H9 (cell line): ENCODE results near the gene LENG9. TPM values are rescaled to one million over a fixed set of nuclear protein-coding genes. Genes with fewer than 3 reads are reported as not detected.

Source experiments
- DNase-seq: peaks from one replicate; pipeline ENCODE4 v3.0.0-alpha.2; 2017
- H2AFZ ChIP-seq: one replicate; pipeline ENCODE4 v1.6.1; 2013; ENCODE audit warnings: mild to moderate bottlenecking, low read length, control low read depth, moderate library complexity
- H2AK5ac ChIP-seq: 2 replicates; pipeline ENCODE4 v1.6.1; 2013; ENCODE audit warnings: low read length, control low read depth, mixed read lengths; ENCODE audit not compliant: insufficient read length
- H2BK120ac ChIP-seq: one replicate; pipeline ENCODE4 v1.6.1; 2013; ENCODE audit warnings: low read depth, mild to moderate bottlenecking, low read length, control low read depth, inconsistent platforms; ENCODE audit not compliant: poor library complexity, severe bottlenecking
- H2BK12ac ChIP-seq: 2 replicates; pipeline ENCODE4 v1.6.1; 2013; ENCODE audit warnings: low read length, control low read depth, mixed read lengths, low read depth; ENCODE audit not compliant: insufficient read length
- H2BK15ac ChIP-seq: 2 replicates; pipeline ENCODE4 v1.6.1; 2013; ENCODE audit warnings: low read depth, low read length, control low read depth
- H2BK20ac ChIP-seq: one replicate; pipeline ENCODE4 v1.6.1; 2013; ENCODE audit warnings: low read depth, mild to moderate bottlenecking, low read length, control low read depth, inconsistent platforms; ENCODE audit not compliant: poor library complexity, severe bottlenecking
- H2BK5ac ChIP-seq: 2 replicates; pipeline ENCODE4 v1.6.1; 2013; ENCODE audit warnings: low read length, control low read depth, mixed read lengths; ENCODE audit not compliant: insufficient read length
- H3K14ac ChIP-seq: 2 replicates; pipeline ENCODE4 v1.6.1; 2013; ENCODE audit warnings: low read length, control low read depth; ENCODE audit not compliant: insufficient read depth
- H3K18ac ChIP-seq: 2 replicates; pipeline ENCODE4 v1.6.1; 2013; ENCODE audit warnings: low read depth, mild to moderate bottlenecking, mixed read lengths, low read length, control low read depth; ENCODE audit not compliant: insufficient read length
- H3K23ac ChIP-seq: 2 replicates; pipeline ENCODE4 v1.6.1; 2013; ENCODE audit warnings: low read length, control low read depth, mixed read lengths, low read depth; ENCODE audit not compliant: insufficient read length
- H3K23me2 ChIP-seq: 2 replicates; pipeline ENCODE4 v1.6.1; 2013; ENCODE audit warnings: low read depth, mild to moderate bottlenecking, mixed read lengths, low read length, control low read depth; ENCODE audit not compliant: insufficient read length, poor library complexity, severe bottlenecking
- H3K27ac ChIP-seq: 2 replicates; pipeline ENCODE4 v1.5.1; 2013; ENCODE audit warnings: low read length, control low read depth, mixed read lengths, low read depth; ENCODE audit not compliant: insufficient read length
- H3K27me3 ChIP-seq: 2 replicates; pipeline ENCODE4 v1.6.1; 2013; ENCODE audit warnings: low read length, control low read depth, inconsistent platforms; ENCODE audit not compliant: insufficient read depth
- H3K4ac ChIP-seq: 2 replicates; pipeline ENCODE4 v1.6.1; 2013; ENCODE audit warnings: low read depth, mild to moderate bottlenecking, control low read depth, inconsistent platforms, low read length, moderate library complexity
- H3K4me1 ChIP-seq: 2 replicates; pipeline ENCODE4 v1.6.1; 2013; ENCODE audit warnings: low read length, control low read depth, inconsistent platforms; ENCODE audit not compliant: insufficient read depth
- H3K4me2 ChIP-seq: 2 replicates; pipeline ENCODE4 v1.6.1; 2013; ENCODE audit warnings: low read length, control low read depth, mixed read lengths; ENCODE audit not compliant: insufficient read length, insufficient read depth
- H3K56ac ChIP-seq: 2 replicates; pipeline ENCODE4 v1.6.1; 2013; ENCODE audit warnings: low read depth, mild to moderate bottlenecking, mixed read lengths, low read length, control low read depth; ENCODE audit not compliant: insufficient read length
- H3K79me1 ChIP-seq: 2 replicates; pipeline ENCODE4 v1.6.1; 2013; ENCODE audit warnings: low read depth, mild to moderate bottlenecking, moderate library complexity, low read length, control low read depth, inconsistent platforms; ENCODE audit not compliant: insufficient read depth, poor library complexity, severe bottlenecking
- H3K79me2 ChIP-seq: 2 replicates; pipeline ENCODE4 v1.6.1; 2013; ENCODE audit warnings: low read length, control low read depth, inconsistent platforms; ENCODE audit not compliant: insufficient read depth
- H3K9ac ChIP-seq: 2 replicates; pipeline ENCODE4 v1.6.1; 2013; ENCODE audit warnings: low read length, control low read depth, mixed read lengths; ENCODE audit not compliant: insufficient read length; ENCODE audit errors: extremely low read depth
- H3K9me3 ChIP-seq: one replicate; pipeline ENCODE4 v1.6.1; 2013; ENCODE audit warnings: low read depth, low read length, inconsistent platforms; ENCODE audit not compliant: control insufficient read depth
- H3T11ph ChIP-seq: one replicate; pipeline ENCODE4 v1.6.1; 2013; ENCODE audit warnings: mild to moderate bottlenecking, low read length, control low read depth, inconsistent platforms
- H4K20me1 ChIP-seq: one replicate; pipeline ENCODE4 v1.6.1; 2013; ENCODE audit not compliant: control insufficient read depth, insufficient read length, insufficient read depth
- H4K5ac ChIP-seq: 2 replicates; pipeline ENCODE4 v1.6.1; 2013; ENCODE audit warnings: low read depth, mild to moderate bottlenecking, mixed read lengths, low read length, control low read depth; ENCODE audit not compliant: insufficient read length
- H4K8ac ChIP-seq: replicated peaks from 2 replicates; pipeline ENCODE4 v1.6.1; 2013; ENCODE audit warnings: low read length, control low read depth, mixed read lengths, low read depth; ENCODE audit not compliant: insufficient read length
- H4K91ac ChIP-seq: 2 replicates; pipeline ENCODE4 v1.6.1; 2013; ENCODE audit warnings: low read depth, mild to moderate bottlenecking, moderate library complexity, mixed read lengths, low read length, control low read depth; ENCODE audit not compliant: insufficient read length
- H3K27ac Mint-ChIP-seq, 3 experiments: 2 replicates in 2 of 3; 3 replicates in 1 of 3; pipeline ENCODE4 v1.8.0; 2020 to 2021; ENCODE audit warnings: mixed read lengths in 3 of 3, mild to moderate bottlenecking in 1 of 3, moderate library complexity in 1 of 3
- H3K27me3 Mint-ChIP-seq: 2 replicates; pipeline ENCODE4 v1.8.0; 2021; ENCODE audit warnings: low read depth, mild to moderate bottlenecking, moderate library complexity, mixed read lengths
- H3K36me3 Mint-ChIP-seq, 3 experiments: 2 replicates in 2 of 3; 3 replicates in 1 of 3; pipeline ENCODE4 v1.8.0; 2020 to 2021; ENCODE audit warnings: low read depth in 3 of 3, mixed read lengths in 3 of 3; ENCODE audit not compliant: insufficient read depth in 1 of 3
- H3K4me1 Mint-ChIP-seq, 2 experiments: 2 replicates each; pipeline ENCODE4 v1.8.0; 2020; ENCODE audit warnings: mixed read lengths in 2 of 2
- H3K4me3 Mint-ChIP-seq, 2 experiments: 2 replicates in 1 of 2; 3 replicates in 1 of 2; pipeline ENCODE4 v1.8.0; 2020 to 2021; ENCODE audit warnings: mild to moderate bottlenecking in 2 of 2, mixed read lengths in 2 of 2, moderate library complexity in 1 of 2
- H3K9me3 Mint-ChIP-seq, 2 experiments: 2 replicates in 1 of 2; 3 replicates in 1 of 2; pipeline ENCODE4 v1.8.0; 2020; ENCODE audit warnings: mild to moderate bottlenecking in 2 of 2, mixed read lengths in 2 of 2, moderate library complexity in 1 of 2
- CTCF ChIP-seq: fragments of 200-600 bp; sonication (generic); conservative IDR thresholded peaks from 3 replicates; pipeline ENCODE4 v1.8.0; 2021; ENCODE audit warnings: antibody characterized with exemption, mild to moderate bottlenecking
- WGBS: extraction: QIAGEN DNeasy Blood & Tissue Kit; methylation state at CpG from one replicate; pipeline ENCODE4 v1.1.7; 2013; ENCODE audit warnings: missing lambda C conversion rate, low lambda C conversion rate, mixed read lengths; ENCODE audit not compliant: insufficient read length; ENCODE audit errors: extremely low coverage; 5-methylcytosine and 5-hydroxymethylcytosine counted together
- total RNA-seq: library from RNA; stranded (reverse); gene quantifications from 2 replicates; pipeline ENCODE4 v1.2.1, GENCODE V29; 2021

Gene LENG9
- total RNA-seq, 1 experiment from 2014 or later = 3.8 TPM

GRCh38 chr19:54465426-54466109 is 2.0 kb upstream of the LENG9 start:
- Histone ChIP-seq H3K4me2 (no peak overlapping the region), H3K27ac (no peak overlapping the region), H3K23ac (no peak overlapping the region), H3K9ac (no peak overlapping the region), H3T11ph (no peak overlapping the region), H3K9me3 (no peaks in the 10 kb centered on the region), H2AFZ (no peak overlapping the region), H4K8ac (no peak overlapping the region), H3K27me3 (peaks cover 2% of the 10 kb centered on the region; the same call in 1 of the 2 replicates), H3K18ac (no peak overlapping the region), H3K14ac (no peak overlapping the region), H3K79me2 (no peaks in the 10 kb centered on the region), H2BK15ac (no peak overlapping the region), H2BK12ac (no peak overlapping the region), H4K91ac (no peak overlapping the region), H2BK120ac (no peak overlapping the region), H4K5ac (no peak overlapping the region), H3K4ac (no peak overlapping the region), H2AK5ac (no peak overlapping the region), H2BK20ac (no peak overlapping the region), H4K20me1 (no peaks in the 10 kb centered on the region), H3K79me1 (no peaks in the 10 kb centered on the region), H3K4me1 (no peaks in the 10 kb centered on the region), H3K56ac (no peak overlapping the region), H2BK5ac (no peak overlapping the region), H3K23me2 (peaks cover 11% of the 10 kb centered on the region)
- H3K27ac Mint-ChIP-seq = no peak overlapping the region
- H3K27me3 Mint-ChIP-seq = peaks cover 43% of the 10 kb centered on the region
- peaks cover 0 to 15% (median 14%) of the 10 kb centered on the region in 3 experiments; a peak in 6 of 7 replicates for H3K36me3 Mint-ChIP-seq
- H3K4me3 Mint-ChIP-seq = peak overlapping the region; percentile 32 to 73
- H3K4me1 Mint-ChIP-seq = peaks cover 14 to 17% of the 10 kb centered on the region in 2 experiments
- WGBS = no CpG with 5 or more reads among the region's 49 CpGs
- no peak for TF ChIP-seq CTCF
- no peak for DNase-seq
- 0 out of 5 replicates have a peak, but pooled peaks cover 0 to 3% of the 10 kb centered on the region in 2 experiments for H3K9me3 Mint-ChIP-seq
